Measurements from ENCODE around the gene LAMA1.

GRCh38 chr18:6994771-6995430, 122.7 kb downstream of the LAMA1 start:
- TF ChIP-seq SP1 (IDR thresholded peaks at IDR 0.05; ENCODE audit: low read depth, low read length) = no peak
- TF ChIP-seq SP4 (IDR thresholded peaks at IDR 0.05; ENCODE audit: low read length) = no peak
- TF ChIP-seq CTCF (IDR thresholded peaks at IDR 0.05; ENCODE audit: control extremely low read depth in 1 of 3, insufficient read depth in 1 of 3, low read depth in 1 of 3, low read length in 3 of 3) = no peak
- TF ChIP-seq GTF2F1 (IDR thresholded peaks at IDR 0.05; ENCODE audit: borderline replicate concordance, low read depth, low read length) = no peak
- TF ChIP-seq RFX5 (IDR thresholded peaks at IDR 0.05; ENCODE audit: borderline replicate concordance, low read depth, low read length) = no peak
- TF ChIP-seq NRF1 (IDR thresholded peaks at IDR 0.05; ENCODE audit: low read depth, low read length) = no peak
- TF ChIP-seq MAX (IDR thresholded peaks at IDR 0.05) = no peak
- no peak for TF ChIP-seq ASH2L (IDR thresholded peaks at IDR 0.05; ENCODE audit: low read length)
- TF ChIP-seq BCL11A (IDR thresholded peaks at IDR 0.05; ENCODE audit: low read depth in 2 of 2, low read length in 2 of 2) = no peak

Data from H1 (cell line).